ENCODE data around the gene VOPP1. TPM values are rescaled to one million over a fixed set of nuclear protein-coding genes. Genes with fewer than 3 reads are reported as not detected.

Gene VOPP1
- total RNA-seq, 4 donors from 2014 or later, result 15.1 to 29.8 (median 22.9) TPM

- DNase-seq (ENCODE audit: low spot score in 2 of 2), result no peak
- 84 to 87% methylated on average over 4 of the region's 4 CpGs for WGBS, 2 donors
- intact Hi-C loops (cut with DNase I; ENCODE audit: low total_unique reads), result no loop called here
- H3K4me3 ChIP-seq (ENCODE audit: low read depth, poor library complexity, severe bottlenecking), result no peak overlapping the region
- no peak for TF ChIP-seq CTCF (IDR thresholded peaks at IDR 0.05)
- no peak for TF ChIP-seq POLR2A (IDR thresholded peaks at IDR 0.05)
Observed at GRCh38 chr7:55561690-55562089, 10.6 kb downstream of the VOPP1 start.

GRCh38 chr7:55558962-55559920 is 13.1 kb downstream of the VOPP1 start:
- no peak for DNase-seq (ENCODE audit: low spot score in 2 of 2)
- H3K4me3 ChIP-seq (ENCODE audit: low read depth, poor library complexity, severe bottlenecking), result no peak overlapping the region
- TF ChIP-seq CTCF (IDR thresholded peaks at IDR 0.05) (no peak), POLR2A (IDR thresholded peaks at IDR 0.05) (no peak)
- WGBS, 2 donors, result 90 to 94% methylated on average over 12 of the region's 12 CpGs
- intact Hi-C loops (cut with DNase I; ENCODE audit: low total_unique reads), result no loop called here

GRCh38 chr7:55557666-55558188 is 14.6 kb downstream of the VOPP1 start:
- WGBS, 2 donors, result 71 to 84% methylated on average over 7 of the region's 7 CpGs
- intact Hi-C loops (cut with DNase I; ENCODE audit: low total_unique reads), result no loop called here
- DNase-seq (ENCODE audit: low spot score in 2 of 2), result no peak
- H3K4me3 ChIP-seq (ENCODE audit: low read depth, poor library complexity, severe bottlenecking), result no peak overlapping the region
- TF ChIP-seq POLR2A (IDR thresholded peaks at IDR 0.05), result no peak
- TF ChIP-seq CTCF (IDR thresholded peaks at IDR 0.05), result no peak

GRCh38 chr7:55556492-55556891 is 15.8 kb downstream of the VOPP1 start:
- intact Hi-C loops (cut with DNase I; ENCODE audit: low total_unique reads), result no loop called here
- TF ChIP-seq POLR2A (IDR thresholded peaks at IDR 0.05) (no peak), CTCF (IDR thresholded peaks at IDR 0.05) (no peak)
- WGBS, 2 donors, result 75 to 80% methylated on average over 3 of the region's 3 CpGs
- H3K4me3 ChIP-seq (ENCODE audit: low read depth, poor library complexity, severe bottlenecking), result no peak overlapping the region
- no peak for DNase-seq (ENCODE audit: low spot score in 2 of 2)

GRCh38 chr7:55556031-55556430 is 16.3 kb downstream of the VOPP1 start:
- WGBS, 2 donors, result 56 to 72% methylated on average over 1 of the region's 1 CpG
- TF ChIP-seq POLR2A (IDR thresholded peaks at IDR 0.05) (no peak), CTCF (IDR thresholded peaks at IDR 0.05) (no peak)
- intact Hi-C loops (cut with DNase I; ENCODE audit: low total_unique reads), result no loop called here
- DNase-seq (ENCODE audit: low spot score in 2 of 2), result no peak
- no peak overlapping the region for H3K4me3 ChIP-seq (ENCODE audit: low read depth, poor library complexity, severe bottlenecking)
